Neural progenitor cell (in vitro differentiated cells): ENCODE results near the gene SH3BGRL3. TPM values are rescaled to one million over a fixed set of nuclear protein-coding genes. Genes with fewer than 3 reads are reported as not detected.

ENCODE experiments used
- DNase-seq: peaks from one replicate; pipeline ENCODE4 v3.0.0-alpha.2; 2016; ENCODE audit warnings: low spot score
- H2AFZ ChIP-seq: fragments of 200-600 bp; sonication (generic); replicated peaks from 2 replicates; pipeline ENCODE4 v1.6.1; 2016; ENCODE audit warnings: antibody characterized with exemption
- H3F3A ChIP-seq: fragments of 200-600 bp; sonication (generic); 2 replicates; pipeline ENCODE4 v1.6.1; 2016; ENCODE audit warnings: antibody characterized with exemption, low read depth
- H3K27ac ChIP-seq: fragments of 200-600 bp; sonication (generic); 2 replicates; pipeline ENCODE4 v1.5.1; 2016; ENCODE audit warnings: mild to moderate bottlenecking
- H3K27me3 ChIP-seq: fragments of 200-600 bp; sonication (generic); 2 replicates; pipeline ENCODE4 v1.6.1; 2016; ENCODE audit warnings: mild to moderate bottlenecking, moderate library complexity
- H3K36me3 ChIP-seq: fragments of 200-600 bp; sonication (generic); 2 replicates; pipeline ENCODE4 v1.5.1; 2016
- H3K4me1 ChIP-seq: fragments of 200-600 bp; sonication (generic); 2 replicates; pipeline ENCODE4 v1.6.1; 2016; ENCODE audit warnings: mixed run types
- H3K4me2 ChIP-seq: fragments of 200-600 bp; sonication (generic); 2 replicates; pipeline ENCODE4 v1.6.1; 2016
- H3K4me3 ChIP-seq: fragments of 200-600 bp; sonication (generic); 2 replicates; pipeline ENCODE4 v1.5.1; 2016
- H3K79me2 ChIP-seq: fragments of 200-600 bp; sonication (generic); 2 replicates; pipeline ENCODE4 v1.6.1; 2016; ENCODE audit warnings: low read depth
- H3K9ac ChIP-seq: fragments of 200-600 bp; sonication (generic); 2 replicates; pipeline ENCODE4 v1.6.1; 2016
- H3K9me3 ChIP-seq: fragments of 200-600 bp; sonication (generic); 2 replicates; pipeline ENCODE4 v1.5.1; 2016; ENCODE audit warnings: low read depth
- H4K20me1 ChIP-seq: fragments of 200-600 bp; sonication (generic); 2 replicates; pipeline ENCODE4 v1.6.1; 2016; ENCODE audit warnings: low read depth
- H3K27ac Mint-ChIP-seq: 3 replicates; pipeline ENCODE4 v1.8.0; 2021; ENCODE audit warnings: mixed read lengths
- H3K27me3 Mint-ChIP-seq: 2 replicates; pipeline ENCODE4 v1.8.0; 2022; ENCODE audit warnings: low read depth, mild to moderate bottlenecking, inconsistent platforms, moderate library complexity, mixed read lengths; ENCODE audit not compliant: insufficient read depth
- H3K36me3 Mint-ChIP-seq: 3 replicates; pipeline ENCODE4 v1.8.0; 2021; ENCODE audit warnings: mixed read lengths
- H3K4me1 Mint-ChIP-seq: 3 replicates; pipeline ENCODE4 v1.8.0; 2021; ENCODE audit warnings: mixed read lengths
- H3K4me3 Mint-ChIP-seq: 3 replicates; pipeline ENCODE4 v1.8.0; 2021; ENCODE audit warnings: mild to moderate bottlenecking, moderate library complexity, mixed read lengths
- H3K9me3 Mint-ChIP-seq: 3 replicates; pipeline ENCODE4 v1.8.0; 2020; ENCODE audit warnings: mixed read lengths
- EZH2 ChIP-seq: fragments of 200-600 bp; sonication (generic); IDR thresholded peaks from 2 replicates; pipeline ENCODE4 v1.6.1; 2017; ENCODE audit warnings: antibody characterized with exemption, mild to moderate bottlenecking, moderate library complexity
- EZH2phosphoT487 ChIP-seq: fragments of 200-600 bp; sonication (generic); IDR thresholded peaks from 2 replicates; pipeline ENCODE4 v1.6.1; 2017; ENCODE audit warnings: antibody characterized with exemption
- total RNA-seq: library from RNA; depleted of rRNA; stranded (reverse); fragments of >200 nt; gene quantifications from 2 replicates; pipeline ENCODE4 v1.2.3, GENCODE V29; 2015; ENCODE audit warnings: low replicate concordance
- TF ChIP-seq, protein P1 (sequence below): fragments of 200-600 bp; sonication (generic); IDR thresholded peaks from 2 replicates; pipeline ENCODE4 v1.5.1; 2017; ENCODE audit warnings: antibody characterized with exemption, mild to moderate bottlenecking

The SH3BGRL3 gene
- total RNA-seq, 1 donor from 2014 or later = 15.6 TPM

DNA sequence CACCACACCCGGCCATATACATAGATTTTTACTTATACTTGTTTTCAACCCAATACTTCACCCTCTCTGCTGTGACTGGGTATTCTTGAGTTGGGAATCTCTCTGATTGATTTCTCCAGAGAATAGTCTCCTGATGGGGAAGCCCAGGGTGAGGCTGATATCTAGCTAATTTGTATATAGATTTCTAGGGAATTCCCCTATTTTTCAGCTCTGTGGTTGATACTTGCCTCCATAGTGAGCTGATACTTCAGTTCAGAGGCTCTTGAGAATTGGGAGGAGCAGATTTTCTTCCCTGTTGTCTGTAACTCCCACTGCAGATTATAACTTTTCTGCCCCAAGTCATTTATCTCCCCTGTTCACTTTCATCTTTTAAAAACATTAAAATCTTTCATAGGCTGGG is 14.5 kb upstream of the SH3BGRL3 start:
- H3K79me2 ChIP-seq = no peaks in the 10 kb centered on the region
- H3K27ac ChIP-seq = no peak overlapping the region
- no peaks in the 10 kb centered on the region for H3K4me1 Mint-ChIP-seq
- H3K27me3 ChIP-seq = no peaks in the 10 kb centered on the region
- peaks cover 2% of the 10 kb centered on the region for H3K9me3 Mint-ChIP-seq
- no peak overlapping the region for H3K27ac Mint-ChIP-seq
- H3K36me3 ChIP-seq = no peaks in the 10 kb centered on the region
- no peak overlapping the region for H3K9ac ChIP-seq
- TF ChIP-seq, protein P1, sequence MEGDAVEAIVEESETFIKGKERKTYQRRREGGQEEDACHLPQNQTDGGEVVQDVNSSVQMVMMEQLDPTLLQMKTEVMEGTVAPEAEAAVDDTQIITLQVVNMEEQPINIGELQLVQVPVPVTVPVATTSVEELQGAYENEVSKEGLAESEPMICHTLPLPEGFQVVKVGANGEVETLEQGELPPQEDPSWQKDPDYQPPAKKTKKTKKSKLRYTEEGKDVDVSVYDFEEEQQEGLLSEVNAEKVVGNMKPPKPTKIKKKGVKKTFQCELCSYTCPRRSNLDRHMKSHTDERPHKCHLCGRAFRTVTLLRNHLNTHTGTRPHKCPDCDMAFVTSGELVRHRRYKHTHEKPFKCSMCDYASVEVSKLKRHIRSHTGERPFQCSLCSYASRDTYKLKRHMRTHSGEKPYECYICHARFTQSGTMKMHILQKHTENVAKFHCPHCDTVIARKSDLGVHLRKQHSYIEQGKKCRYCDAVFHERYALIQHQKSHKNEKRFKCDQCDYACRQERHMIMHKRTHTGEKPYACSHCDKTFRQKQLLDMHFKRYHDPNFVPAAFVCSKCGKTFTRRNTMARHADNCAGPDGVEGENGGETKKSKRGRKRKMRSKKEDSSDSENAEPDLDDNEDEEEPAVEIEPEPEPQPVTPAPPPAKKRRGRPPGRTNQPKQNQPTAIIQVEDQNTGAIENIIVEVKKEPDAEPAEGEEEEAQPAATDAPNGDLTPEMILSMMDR = no peak
- TF ChIP-seq EZH2phosphoT487 (no peak), EZH2 (no peak)
- H3K4me2 ChIP-seq = no peak overlapping the region
- H3F3A ChIP-seq = peaks cover 4% of the 10 kb centered on the region
- H2AFZ ChIP-seq = no peak overlapping the region
- H3K9me3 ChIP-seq = no peaks in the 10 kb centered on the region
- H3K27me3 Mint-ChIP-seq = no peaks in the 10 kb centered on the region
- no peaks in the 10 kb centered on the region for H3K4me1 ChIP-seq
- peaks cover 52% of the 10 kb centered on the region for H3K36me3 Mint-ChIP-seq
- no peak overlapping the region for H3K4me3 Mint-ChIP-seq
- DNase-seq = no peak
- H4K20me1 ChIP-seq = no peaks in the 10 kb centered on the region
- H3K4me3 ChIP-seq = no peak overlapping the region

DNA sequence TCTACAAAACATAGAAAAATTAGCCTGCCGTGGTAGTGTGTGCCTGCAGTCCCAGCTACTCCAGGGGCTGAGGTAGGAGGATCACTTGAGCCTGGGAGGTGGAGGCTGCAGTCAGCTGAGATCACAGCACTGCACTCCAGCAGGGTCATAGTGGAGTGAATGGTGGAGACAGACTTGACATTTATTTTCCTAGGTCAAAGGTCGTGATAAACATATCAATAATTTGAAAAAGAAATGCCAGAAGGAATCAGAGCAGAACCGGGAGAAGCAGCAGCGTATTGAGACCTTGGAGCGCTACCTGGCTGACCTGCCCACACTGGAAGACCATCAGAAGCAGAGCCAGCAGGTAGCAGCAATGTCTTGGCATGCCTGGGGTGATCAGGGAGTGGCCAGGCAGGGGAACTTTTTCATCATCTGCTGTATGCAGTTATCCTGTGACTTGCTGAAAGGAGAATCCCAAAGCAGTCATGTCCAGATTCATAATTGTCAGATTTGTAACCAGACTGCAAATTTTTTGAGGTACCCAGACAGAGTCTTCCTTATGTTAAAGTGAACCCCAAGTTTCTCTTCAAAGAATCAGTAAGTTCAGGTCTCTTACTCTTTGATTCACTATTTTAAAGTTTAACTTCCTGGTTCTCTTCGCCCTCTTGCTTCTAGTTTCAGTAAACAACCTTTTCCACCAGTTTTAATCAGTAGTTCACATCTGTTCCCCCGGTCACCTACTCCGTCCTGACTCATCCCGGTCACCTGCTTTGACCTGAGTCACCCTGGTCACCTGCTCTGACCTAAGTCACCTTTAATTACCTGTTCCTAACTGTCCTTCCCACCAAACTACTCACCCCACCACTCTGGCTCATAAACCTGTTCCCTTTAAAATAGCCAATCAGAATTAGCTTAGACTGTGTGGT is 11.3 kb upstream of the SH3BGRL3 start:
- Histone ChIP-seq H3K9ac (no peak overlapping the region), H3K4me2 (no peak overlapping the region)

DNA sequence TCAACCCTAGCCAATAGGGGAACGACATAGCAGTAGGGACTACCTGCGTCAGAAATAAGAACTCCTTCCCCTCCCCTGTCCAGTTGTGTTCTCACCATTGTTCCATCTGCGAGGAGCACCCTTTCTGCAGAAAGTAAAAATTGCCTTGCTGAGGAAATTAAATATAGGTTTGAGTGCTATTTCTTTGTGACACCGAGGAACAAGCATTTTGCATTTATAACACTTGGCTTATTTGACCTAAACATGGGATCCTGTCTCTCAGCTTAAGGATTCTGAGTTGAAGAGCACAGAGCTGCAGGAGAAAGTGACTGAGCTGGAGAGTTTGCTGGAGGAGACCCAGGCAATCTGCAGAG is 10.7 kb upstream of the SH3BGRL3 start:
- DNase-seq = no peak
- H3K36me3 ChIP-seq = no peaks in the 10 kb centered on the region
- H3F3A ChIP-seq = peaks cover 3% of the 10 kb centered on the region
- H2AFZ ChIP-seq = no peak overlapping the region
- Mint-ChIP-seq H3K9me3 (peaks cover 2% of the 10 kb centered on the region), H3K27me3 (no peaks in the 10 kb centered on the region), H3K4me1 (peaks cover under 1% of the 10 kb centered on the region), H3K36me3 (peaks cover 58% of the 10 kb centered on the region), H3K4me3 (no peak overlapping the region), H3K27ac (peak overlapping the region; percentile 84)
- H4K20me1 ChIP-seq = no peaks in the 10 kb centered on the region
- H3K9me3 ChIP-seq = no peaks in the 10 kb centered on the region
- no peak for TF ChIP-seq EZH2
- no peak for TF ChIP-seq EZH2phosphoT487
- TF ChIP-seq, protein P1 = no peak
- H3K79me2 ChIP-seq = no peaks in the 10 kb centered on the region
- no peak overlapping the region for H3K9ac ChIP-seq
- H3K4me3 ChIP-seq = no peak overlapping the region
- no peaks in the 10 kb centered on the region for H3K4me1 ChIP-seq
- no peaks in the 10 kb centered on the region for H3K27me3 ChIP-seq
- no peak overlapping the region for H3K4me2 ChIP-seq
- no peak overlapping the region for H3K27ac ChIP-seq

More for the DNA sequence above, 11.3 kb upstream of the SH3BGRL3 start:
- TF ChIP-seq EZH2 = no peak
- no peak for TF ChIP-seq EZH2phosphoT487
- TF ChIP-seq, protein P1 = no peak
- Histone ChIP-seq H4K20me1 (no peaks in the 10 kb centered on the region), H3K27me3 (no peaks in the 10 kb centered on the region), H3K79me2 (no peaks in the 10 kb centered on the region), H3F3A (no peaks in the 10 kb centered on the region), H3K27ac (no peak overlapping the region), H3K9me3 (no peaks in the 10 kb centered on the region), H3K4me1 (no peaks in the 10 kb centered on the region), H2AFZ (no peak overlapping the region), H3K36me3 (no peaks in the 10 kb centered on the region), H3K4me3 (no peak overlapping the region)
- DNase-seq = no peak
- no peaks in the 10 kb centered on the region for H3K27me3 Mint-ChIP-seq
- H3K4me3 Mint-ChIP-seq = no peak overlapping the region
- peaks cover 61% of the 10 kb centered on the region for H3K36me3 Mint-ChIP-seq
- no peaks in the 10 kb centered on the region for H3K4me1 Mint-ChIP-seq
- no peak overlapping the region for H3K27ac Mint-ChIP-seq
- peaks cover 2% of the 10 kb centered on the region for H3K9me3 Mint-ChIP-seq
